Vagina (tissue), 2 donors: Measurements from ENCODE around the gene ZNF628.

ENCODE experiments used
- POLR2A ChIP-seq, 2 donors: fragments of 450-650 bp; IDR thresholded peaks; one replicate each; pipeline ENCODE4 v1.6.1; 2017; ENCODE audit warnings: antibody characterized with exemption in 2 of 2, mild to moderate bottlenecking in 2 of 2, moderate library complexity in 2 of 2
- TF ChIP-seq, protein P1 (sequence below), 3 experiments: fragments of 450-650 bp in 2 of 3; fragments of 200-600 bp in 1 of 3; sonication (generic) in 1 of 3; IDR thresholded peaks; one replicate each; pipeline ENCODE4 v1.5.1; 2017 to 2019; ENCODE audit warnings: antibody characterized with exemption in 3 of 3, mild to moderate bottlenecking in 2 of 3, moderate library complexity in 2 of 3

DNA sequence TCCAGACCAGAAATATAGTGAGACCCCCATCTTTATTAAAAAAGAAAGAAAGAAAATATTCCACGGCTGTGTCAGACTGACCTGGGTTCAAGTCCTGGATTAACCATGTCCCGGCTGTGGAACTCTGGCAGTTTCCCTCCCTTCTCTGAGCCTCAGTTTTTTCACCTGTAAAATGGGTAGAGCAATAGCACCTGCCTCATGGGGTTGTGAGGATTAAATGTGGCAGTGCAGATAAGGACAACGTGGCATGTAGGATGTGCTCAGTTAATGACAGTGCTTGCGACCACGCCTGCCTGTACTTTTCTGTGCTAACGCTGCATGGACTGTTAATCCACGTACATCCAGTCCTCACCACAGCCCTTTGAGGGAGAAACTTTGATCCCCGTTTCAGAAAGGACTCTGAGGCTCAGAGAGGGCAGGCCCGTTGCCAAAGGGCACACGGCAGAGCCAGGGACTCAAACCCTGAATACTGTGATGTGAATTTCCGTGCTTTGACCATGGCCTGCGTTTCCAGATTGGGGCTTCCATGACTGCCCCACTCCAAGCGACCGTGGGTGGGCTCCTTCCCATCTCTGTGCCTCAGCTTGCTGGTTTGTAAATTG, 44.4 kb downstream of the ZNF628 start:
- TF ChIP-seq POLR2A (IDR thresholded peaks at IDR 0.05) = no peak
- TF ChIP-seq, protein P1, sequence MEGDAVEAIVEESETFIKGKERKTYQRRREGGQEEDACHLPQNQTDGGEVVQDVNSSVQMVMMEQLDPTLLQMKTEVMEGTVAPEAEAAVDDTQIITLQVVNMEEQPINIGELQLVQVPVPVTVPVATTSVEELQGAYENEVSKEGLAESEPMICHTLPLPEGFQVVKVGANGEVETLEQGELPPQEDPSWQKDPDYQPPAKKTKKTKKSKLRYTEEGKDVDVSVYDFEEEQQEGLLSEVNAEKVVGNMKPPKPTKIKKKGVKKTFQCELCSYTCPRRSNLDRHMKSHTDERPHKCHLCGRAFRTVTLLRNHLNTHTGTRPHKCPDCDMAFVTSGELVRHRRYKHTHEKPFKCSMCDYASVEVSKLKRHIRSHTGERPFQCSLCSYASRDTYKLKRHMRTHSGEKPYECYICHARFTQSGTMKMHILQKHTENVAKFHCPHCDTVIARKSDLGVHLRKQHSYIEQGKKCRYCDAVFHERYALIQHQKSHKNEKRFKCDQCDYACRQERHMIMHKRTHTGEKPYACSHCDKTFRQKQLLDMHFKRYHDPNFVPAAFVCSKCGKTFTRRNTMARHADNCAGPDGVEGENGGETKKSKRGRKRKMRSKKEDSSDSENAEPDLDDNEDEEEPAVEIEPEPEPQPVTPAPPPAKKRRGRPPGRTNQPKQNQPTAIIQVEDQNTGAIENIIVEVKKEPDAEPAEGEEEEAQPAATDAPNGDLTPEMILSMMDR (IDR thresholded peaks at IDR 0.05) = no peak
